HCT116 (cell line): Measurements from ENCODE around the gene TTLL7.

Experiments
- EZH2 ChIP-seq: fragments of 200-600 bp; sonication (generic); IDR thresholded peaks from 2 replicates; pipeline ENCODE4 v1.6.1; 2017; ENCODE audit warnings: antibody characterized with exemption, mixed run types
- POLR2A ChIP-seq: IDR thresholded peaks from 2 replicates; pipeline ENCODE4 v1.7.0; 2011; ENCODE audit warnings: borderline replicate concordance; ENCODE audit not compliant: insufficient read depth, insufficient read length; ENCODE audit errors: extremely low read depth
- POLR2AphosphoS5 ChIP-seq: IDR thresholded peaks from 2 replicates; pipeline ENCODE4 v1.6.1; 2011; ENCODE audit warnings: mild to moderate bottlenecking, low read depth, low read length, moderate library complexity
- SIN3A ChIP-seq: IDR thresholded peaks from 2 replicates; pipeline ENCODE4 v1.6.1; 2012; ENCODE audit warnings: low read depth
- ZNF274 ChIP-seq: fragments of 200-500 bp; sonication (Bioruptor generic); IDR thresholded peaks from 2 replicates; pipeline ENCODE4 v1.6.1; 2014; ENCODE audit warnings: mild to moderate bottlenecking, low read depth, low read length, inconsistent platforms
- TF ChIP-seq, protein P1 (sequence below), 3 experiments: fragments of 200-600 bp in 1 of 3; sonication (generic) in 1 of 3; IDR thresholded peaks in 2 of 3; conservative IDR thresholded peaks in 1 of 3; 2 replicates each; pipeline ENCODE4 v1.5.1; 2012 to 2017; ENCODE audit warnings: low read depth in 2 of 3, low read length in 2 of 3, antibody characterized with exemption in 1 of 3, borderline replicate concordance in 1 of 3, control low read depth in 1 of 3, mild to moderate bottlenecking in 1 of 3, mixed read lengths in 1 of 3, mixed run types in 1 of 3, moderate library complexity in 1 of 3; ENCODE audit not compliant: insufficient read depth in 1 of 3
- TF ChIP-seq, protein P2 (sequence below): IDR thresholded peaks from 2 replicates; pipeline ENCODE4 v1.6.1; 2012

- TF ChIP-seq, protein P1, sequence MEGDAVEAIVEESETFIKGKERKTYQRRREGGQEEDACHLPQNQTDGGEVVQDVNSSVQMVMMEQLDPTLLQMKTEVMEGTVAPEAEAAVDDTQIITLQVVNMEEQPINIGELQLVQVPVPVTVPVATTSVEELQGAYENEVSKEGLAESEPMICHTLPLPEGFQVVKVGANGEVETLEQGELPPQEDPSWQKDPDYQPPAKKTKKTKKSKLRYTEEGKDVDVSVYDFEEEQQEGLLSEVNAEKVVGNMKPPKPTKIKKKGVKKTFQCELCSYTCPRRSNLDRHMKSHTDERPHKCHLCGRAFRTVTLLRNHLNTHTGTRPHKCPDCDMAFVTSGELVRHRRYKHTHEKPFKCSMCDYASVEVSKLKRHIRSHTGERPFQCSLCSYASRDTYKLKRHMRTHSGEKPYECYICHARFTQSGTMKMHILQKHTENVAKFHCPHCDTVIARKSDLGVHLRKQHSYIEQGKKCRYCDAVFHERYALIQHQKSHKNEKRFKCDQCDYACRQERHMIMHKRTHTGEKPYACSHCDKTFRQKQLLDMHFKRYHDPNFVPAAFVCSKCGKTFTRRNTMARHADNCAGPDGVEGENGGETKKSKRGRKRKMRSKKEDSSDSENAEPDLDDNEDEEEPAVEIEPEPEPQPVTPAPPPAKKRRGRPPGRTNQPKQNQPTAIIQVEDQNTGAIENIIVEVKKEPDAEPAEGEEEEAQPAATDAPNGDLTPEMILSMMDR (IDR thresholded peaks at IDR 0.05 in 2 of 3, conservative IDR thresholded peaks at IDR 0.05 in 1 of 3; ENCODE audit: borderline replicate concordance in 1 of 3, insufficient read depth in 1 of 3, low read depth in 2 of 3, low read length in 2 of 3) = no peak
- TF ChIP-seq POLR2A (no peak), EZH2 (no peak), ZNF274 (no peak), SIN3A (no peak), POLR2AphosphoS5 (no peak)
- TF ChIP-seq, protein P2, sequence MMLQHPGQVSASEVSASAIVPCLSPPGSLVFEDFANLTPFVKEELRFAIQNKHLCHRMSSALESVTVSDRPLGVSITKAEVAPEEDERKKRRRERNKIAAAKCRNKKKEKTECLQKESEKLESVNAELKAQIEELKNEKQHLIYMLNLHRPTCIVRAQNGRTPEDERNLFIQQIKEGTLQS = no peak
Measured at GRCh38 chr1:83927061-83927460, 71.9 kb downstream of the TTLL7 start.
